Loucy (cell line): ENCODE results near the gene YIPF2.

Experiments
- H2AFZ ChIP-seq: fragments of 200-600 bp; sonication (generic); 2 replicates; pipeline ENCODE4 v1.6.0; 2016; ENCODE audit warnings: antibody characterized with exemption, mild to moderate bottlenecking, low read length, moderate library complexity
- H3F3A ChIP-seq: fragments of 200-600 bp; 2 replicates; pipeline ENCODE4 v1.6.0; 2016; ENCODE audit warnings: antibody characterized with exemption, low read depth, mild to moderate bottlenecking
- H3K27me3 ChIP-seq: fragments of 200-600 bp; sonication (generic); 2 replicates; pipeline ENCODE4 v1.6.1; 2014; ENCODE audit warnings: low read length, mild to moderate bottlenecking; ENCODE audit not compliant: insufficient read depth, poor library complexity, severe bottlenecking
- H3K36me3 ChIP-seq: fragments of 200-600 bp; sonication (generic); 2 replicates; pipeline ENCODE4 v1.6.1; 2016; ENCODE audit warnings: low read length; ENCODE audit not compliant: insufficient read depth
- H3K4me1 ChIP-seq: fragments of 200-600 bp; sonication (generic); 2 replicates; pipeline ENCODE4 v1.5.1; 2014; ENCODE audit warnings: low read length, mild to moderate bottlenecking; ENCODE audit not compliant: insufficient read depth, poor library complexity, severe bottlenecking
- H3K4me2 ChIP-seq: fragments of 200-600 bp; sonication (generic); 2 replicates; pipeline ENCODE4 v1.6.0; 2014; ENCODE audit warnings: antibody characterized with exemption, low read length, low read depth, mild to moderate bottlenecking; ENCODE audit not compliant: poor library complexity, severe bottlenecking
- H3K4me3 ChIP-seq: fragments of 200-600 bp; sonication (generic); 2 replicates; pipeline ENCODE4 v1.5.1; 2014; ENCODE audit warnings: low read length, mild to moderate bottlenecking, mixed read lengths; ENCODE audit not compliant: poor library complexity, severe bottlenecking
- H3K79me2 ChIP-seq: fragments of 200-600 bp; sonication (generic); 2 replicates; pipeline ENCODE4 v1.6.1; 2014; ENCODE audit warnings: low read length; ENCODE audit not compliant: insufficient read depth
- H3K9ac ChIP-seq: fragments of 200-600 bp; sonication (generic); 2 replicates; pipeline ENCODE4 v1.6.0; 2014; ENCODE audit warnings: mild to moderate bottlenecking, low read depth, low read length, moderate library complexity; ENCODE audit not compliant: poor library complexity, severe bottlenecking
- H3K9me2 ChIP-seq: fragments of 200-600 bp; sonication (generic); replicated peaks from 2 replicates; pipeline ENCODE4 v1.6.1; 2016; ENCODE audit warnings: low read depth, low read length, mixed read lengths
- H3K9me3 ChIP-seq: fragments of 200-600 bp; sonication (generic); 2 replicates; pipeline ENCODE4 v1.6.1; 2014; ENCODE audit warnings: mild to moderate bottlenecking, antibody characterized with exemption, low read length, low read depth; ENCODE audit not compliant: insufficient read depth
- H4K20me1 ChIP-seq: fragments of 200-600 bp; sonication (generic); 2 replicates; pipeline ENCODE4 v1.6.0; 2014; ENCODE audit warnings: antibody characterized with exemption, low read length, mild to moderate bottlenecking; ENCODE audit not compliant: insufficient read depth, poor library complexity, severe bottlenecking
- EZH2phosphoT487 ChIP-seq: fragments of 200-600 bp; IDR thresholded peaks from 2 replicates; pipeline ENCODE4 v1.6.1; 2018; ENCODE audit warnings: antibody characterized with exemption, mild to moderate bottlenecking, moderate library complexity, borderline replicate concordance
- TF ChIP-seq, protein P1 (sequence below): fragments of 200-600 bp; sonication (generic); conservative IDR thresholded peaks from 2 replicates; pipeline ENCODE4 v1.5.1; 2014; ENCODE audit warnings: mild to moderate bottlenecking, antibody characterized with exemption, low read length

The YIPF2 gene

GRCh38 chr19:10922638-10923014 is 5.8 kb downstream of the YIPF2 start:
- Histone ChIP-seq H3K27me3 (no peaks in the 10 kb centered on the region), H3K4me3 (no peak overlapping the region), H3K36me3 (peaks cover 34% of the 10 kb centered on the region; the same call in 1 of the 2 replicates), H3K9me2 (no peaks in the 10 kb centered on the region), H3K9ac (no peak overlapping the region), H3K79me2 (peaks cover 8% of the 10 kb centered on the region), H2AFZ (no peak overlapping the region), H3F3A (no peaks in the 10 kb centered on the region), H3K4me1 (peaks cover 6% of the 10 kb centered on the region), H3K9me3 (no peaks in the 10 kb centered on the region), H3K4me2 (no peak overlapping the region), H4K20me1 (no peaks in the 10 kb centered on the region)
- no peak for TF ChIP-seq EZH2phosphoT487
- TF ChIP-seq, protein P1, sequence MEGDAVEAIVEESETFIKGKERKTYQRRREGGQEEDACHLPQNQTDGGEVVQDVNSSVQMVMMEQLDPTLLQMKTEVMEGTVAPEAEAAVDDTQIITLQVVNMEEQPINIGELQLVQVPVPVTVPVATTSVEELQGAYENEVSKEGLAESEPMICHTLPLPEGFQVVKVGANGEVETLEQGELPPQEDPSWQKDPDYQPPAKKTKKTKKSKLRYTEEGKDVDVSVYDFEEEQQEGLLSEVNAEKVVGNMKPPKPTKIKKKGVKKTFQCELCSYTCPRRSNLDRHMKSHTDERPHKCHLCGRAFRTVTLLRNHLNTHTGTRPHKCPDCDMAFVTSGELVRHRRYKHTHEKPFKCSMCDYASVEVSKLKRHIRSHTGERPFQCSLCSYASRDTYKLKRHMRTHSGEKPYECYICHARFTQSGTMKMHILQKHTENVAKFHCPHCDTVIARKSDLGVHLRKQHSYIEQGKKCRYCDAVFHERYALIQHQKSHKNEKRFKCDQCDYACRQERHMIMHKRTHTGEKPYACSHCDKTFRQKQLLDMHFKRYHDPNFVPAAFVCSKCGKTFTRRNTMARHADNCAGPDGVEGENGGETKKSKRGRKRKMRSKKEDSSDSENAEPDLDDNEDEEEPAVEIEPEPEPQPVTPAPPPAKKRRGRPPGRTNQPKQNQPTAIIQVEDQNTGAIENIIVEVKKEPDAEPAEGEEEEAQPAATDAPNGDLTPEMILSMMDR, result no peak

GRCh38 chr19:10921910-10922637 is 6.4 kb downstream of the YIPF2 start:
- peaks cover 3% of the 10 kb centered on the region; the same call in 1 of the 2 replicates for H3K79me2 ChIP-seq

GRCh38 chr19:10921199-10921909 is 7.1 kb downstream of the YIPF2 start:
- no peaks in the 10 kb centered on the region for H4K20me1 ChIP-seq
- no peak overlapping the region for H3K9ac ChIP-seq
- H3K27me3 ChIP-seq, result no peaks in the 10 kb centered on the region
- no peak overlapping the region for H3K4me3 ChIP-seq
- TF ChIP-seq EZH2phosphoT487, result no peak
- TF ChIP-seq, protein P1, result no peak
- H3K9me3 ChIP-seq, result no peaks in the 10 kb centered on the region
- no peaks in the 10 kb centered on the region for H3F3A ChIP-seq
- no peak overlapping the region for H3K4me2 ChIP-seq
- H3K36me3 ChIP-seq, result peaks cover 36% of the 10 kb centered on the region; the same call in 1 of the 2 replicates
- no peak overlapping the region for H2AFZ ChIP-seq
- no peaks in the 10 kb centered on the region for H3K79me2 ChIP-seq
- no peaks in the 10 kb centered on the region for H3K4me1 ChIP-seq
- no peaks in the 10 kb centered on the region for H3K9me2 ChIP-seq

More at GRCh38 chr19:10921910-10922637, 6.4 kb downstream of the YIPF2 start:
- H3K4me2 ChIP-seq, result no peak overlapping the region
- no peaks in the 10 kb centered on the region for H3K9me2 ChIP-seq
- peaks cover 34% of the 10 kb centered on the region; the same call in 1 of the 2 replicates for H3K36me3 ChIP-seq
- peaks cover under 1% of the 10 kb centered on the region for H3K4me1 ChIP-seq
- no peaks in the 10 kb centered on the region for H3K27me3 ChIP-seq
- no peaks in the 10 kb centered on the region for H4K20me1 ChIP-seq
- no peak overlapping the region for H3K4me3 ChIP-seq
- no peaks in the 10 kb centered on the region for H3F3A ChIP-seq
- no peak overlapping the region for H3K9ac ChIP-seq
- H3K9me3 ChIP-seq, result no peaks in the 10 kb centered on the region
- no peak overlapping the region for H2AFZ ChIP-seq
- TF ChIP-seq, protein P1, result no peak
- TF ChIP-seq EZH2phosphoT487, result no peak
